Colonic mucosa (tissue), 4 donors: ENCODE results near the gene MAPK10. TPM values are rescaled to one million over a fixed set of nuclear protein-coding genes. Genes with fewer than 3 reads are reported as not detected.

Experiments
- DNase-seq: peaks from one replicate; pipeline ENCODE4 v3.0.0-alpha.2; 2020
- H3K27ac ChIP-seq: fragments of 200-600 bp; one replicate; pipeline ENCODE4 v1.8.0; 2021
- H3K27me3 ChIP-seq: fragments of 200-600 bp; one replicate; pipeline ENCODE4 v1.8.0; 2021
- H3K36me3 ChIP-seq: fragments of 200-600 bp; one replicate; pipeline ENCODE4 v1.8.0; 2021
- H3K4me1 ChIP-seq: fragments of 200-600 bp; one replicate; pipeline ENCODE4 v1.8.0; 2021; ENCODE audit warnings: mild to moderate bottlenecking
- H3K4me3 ChIP-seq: fragments of 200-600 bp; one replicate; pipeline ENCODE4 v1.8.0; 2021
- H3K9ac ChIP-seq, 2 donors: one replicate each; pipeline ENCODE4 v1.7.0; 2013; ENCODE audit warnings: control low read depth in 2 of 2, low read depth in 2 of 2, low read length in 2 of 2
- H3K9me3 ChIP-seq: fragments of 200-600 bp; one replicate; pipeline ENCODE4 v1.8.0; 2021
- CTCF ChIP-seq: fragments of 200-600 bp; IDR thresholded peaks from one replicate; pipeline ENCODE4 v1.8.0; 2022; ENCODE audit warnings: antibody characterized with exemption, mild to moderate bottlenecking
- intact Hi-C: fragments of 100-400 bp; cut with DNase I; formaldehyde crosslinking; loops from one replicate; pipeline ENCODE4 v1.14.1; 2022
- total RNA-seq, 2 donors: library from RNA; stranded (reverse); fragmentation: NEBNext Ultra II Directional in 1 of 2; extraction: Animal tissue kit (Norgen Biotek cat#: 25700) in 1 of 2; gene quantifications; one replicate each; pipeline ENCODE4 v1.2.1, GENCODE V29; 2021
- donor health status: healthy.
- donor health status: DM: no; HTN: no; CAD: no.
- donor health status: DM: no; HTN: no; CAD: no.

The MAPK10 gene
- total RNA-seq, 2 donors from 2014 or later, result 2.6 to 4.4 TPM

- H3K9ac ChIP-seq, result no peak overlapping the region
- no peak overlapping the region for H3K27ac ChIP-seq
- intact Hi-C loops, result no loop called here
- H3K9me3 ChIP-seq, result no peaks in the 10 kb centered on the region
- TF ChIP-seq CTCF, result no peak
- no peak overlapping the region for H3K4me3 ChIP-seq
- no peak for DNase-seq
- H3K36me3 ChIP-seq, result no peaks in the 10 kb centered on the region
- no peaks in the 10 kb centered on the region for H3K4me1 ChIP-seq
- H3K27me3 ChIP-seq, result no peaks in the 10 kb centered on the region
Measured at GRCh38 chr4:86250006-86250405, 109.8 kb downstream of the MAPK10 start.

GRCh38 chr4:86249074-86249473 lies 110.8 kb downstream of the MAPK10 start:
- Histone ChIP-seq H3K4me1 (no peaks in the 10 kb centered on the region), H3K27me3 (no peaks in the 10 kb centered on the region), H3K36me3 (no peaks in the 10 kb centered on the region), H3K9ac (no peak overlapping the region), H3K27ac (no peak overlapping the region), H3K9me3 (no peaks in the 10 kb centered on the region), H3K4me3 (no peak overlapping the region)
- TF ChIP-seq CTCF, result no peak
- intact Hi-C loops, result no loop called here
- no peak for DNase-seq

DNA sequence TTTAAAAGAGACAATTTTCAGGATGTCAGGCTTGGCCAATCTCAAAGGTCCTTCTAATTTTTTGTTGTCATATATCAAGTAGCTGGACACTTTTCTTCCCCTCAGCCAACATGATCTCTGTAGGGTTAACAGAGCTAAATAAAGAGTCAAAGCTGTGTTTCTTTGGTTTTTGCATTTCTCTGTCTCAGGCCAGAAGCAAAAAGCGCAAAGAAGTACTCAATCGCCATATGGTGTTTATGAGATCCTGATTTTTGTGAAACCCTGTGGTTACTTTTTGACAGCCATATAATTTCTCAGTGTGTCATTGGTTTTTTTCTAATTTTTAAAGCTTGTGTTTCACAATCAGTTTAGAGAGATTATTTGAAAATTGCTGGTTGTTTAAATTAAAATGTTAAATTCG lies 111.9 kb downstream of the MAPK10 start:
- no peak overlapping the region for H3K4me3 ChIP-seq
- H3K4me1 ChIP-seq, result no peaks in the 10 kb centered on the region
- H3K36me3 ChIP-seq, result no peaks in the 10 kb centered on the region
- intact Hi-C loops, result no loop called here
- H3K9ac ChIP-seq, result no peak overlapping the region
- no peak for DNase-seq
- H3K27me3 ChIP-seq, result no peaks in the 10 kb centered on the region
- no peak for TF ChIP-seq CTCF
- H3K9me3 ChIP-seq, result no peaks in the 10 kb centered on the region
- H3K27ac ChIP-seq, result no peak overlapping the region

- intact Hi-C loops, result no loop called here
- no peak overlapping the region for H3K9ac ChIP-seq
- H3K4me1 ChIP-seq, result no peaks in the 10 kb centered on the region
- no peak for TF ChIP-seq CTCF
- H3K36me3 ChIP-seq, result no peaks in the 10 kb centered on the region
- no peak for DNase-seq
- no peak overlapping the region for H3K4me3 ChIP-seq
- no peak overlapping the region for H3K27ac ChIP-seq
- H3K9me3 ChIP-seq, result no peaks in the 10 kb centered on the region
- H3K27me3 ChIP-seq, result no peaks in the 10 kb centered on the region
Measured at GRCh38 chr4:86247320-86247719, 112.5 kb downstream of the MAPK10 start.

- no peak for TF ChIP-seq CTCF
- Histone ChIP-seq H3K4me1 (no peaks in the 10 kb centered on the region), H3K36me3 (no peaks in the 10 kb centered on the region), H3K27me3 (no peaks in the 10 kb centered on the region), H3K27ac (no peak overlapping the region), H3K9me3 (no peaks in the 10 kb centered on the region), H3K9ac (no peak overlapping the region), H3K4me3 (no peak overlapping the region)
- intact Hi-C loops, result no loop called here
- DNase-seq, result no peak
Measured at GRCh38 chr4:86243750-86244149, 116.1 kb downstream of the MAPK10 start.

DNA sequence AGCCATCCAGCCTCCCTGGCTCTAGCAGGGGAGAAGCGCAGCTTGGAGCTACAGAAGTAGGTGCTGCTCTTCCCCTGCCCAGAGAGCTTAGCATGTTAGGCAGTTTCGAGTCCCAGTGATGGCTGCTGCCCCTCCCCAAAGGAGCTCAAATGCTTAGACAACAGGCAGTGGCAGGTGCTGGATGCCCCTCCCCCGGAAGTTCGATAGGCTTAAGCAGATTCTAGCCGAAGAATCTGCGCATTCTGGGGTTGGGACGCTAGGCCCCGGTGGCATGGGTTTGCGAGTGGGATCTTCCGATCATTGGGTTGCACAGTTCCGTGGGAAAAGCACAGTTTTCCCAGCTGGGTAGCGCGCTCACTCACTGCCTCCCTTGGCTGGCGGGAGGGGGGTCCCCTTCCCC lies 117.2 kb downstream of the MAPK10 start:
- no peak for TF ChIP-seq CTCF
- Histone ChIP-seq H3K9me3 (no peaks in the 10 kb centered on the region), H3K27ac (no peak overlapping the region), H3K9ac (no peak overlapping the region), H3K4me1 (no peaks in the 10 kb centered on the region), H3K27me3 (no peaks in the 10 kb centered on the region), H3K4me3 (no peak overlapping the region), H3K36me3 (no peaks in the 10 kb centered on the region)
- no peak for DNase-seq
- intact Hi-C loops, result no loop called here
